NCI-H748 treated with DMSO at 0.1 percent for 48 hours (cell line): Measurements from ENCODE around the gene NRCAM.

ENCODE experiments used
- DNase-seq: peaks from one replicate; lab custom pipeline; 2025; lab: John Stamatoyannopoulos, UW

Gene NRCAM

DNA sequence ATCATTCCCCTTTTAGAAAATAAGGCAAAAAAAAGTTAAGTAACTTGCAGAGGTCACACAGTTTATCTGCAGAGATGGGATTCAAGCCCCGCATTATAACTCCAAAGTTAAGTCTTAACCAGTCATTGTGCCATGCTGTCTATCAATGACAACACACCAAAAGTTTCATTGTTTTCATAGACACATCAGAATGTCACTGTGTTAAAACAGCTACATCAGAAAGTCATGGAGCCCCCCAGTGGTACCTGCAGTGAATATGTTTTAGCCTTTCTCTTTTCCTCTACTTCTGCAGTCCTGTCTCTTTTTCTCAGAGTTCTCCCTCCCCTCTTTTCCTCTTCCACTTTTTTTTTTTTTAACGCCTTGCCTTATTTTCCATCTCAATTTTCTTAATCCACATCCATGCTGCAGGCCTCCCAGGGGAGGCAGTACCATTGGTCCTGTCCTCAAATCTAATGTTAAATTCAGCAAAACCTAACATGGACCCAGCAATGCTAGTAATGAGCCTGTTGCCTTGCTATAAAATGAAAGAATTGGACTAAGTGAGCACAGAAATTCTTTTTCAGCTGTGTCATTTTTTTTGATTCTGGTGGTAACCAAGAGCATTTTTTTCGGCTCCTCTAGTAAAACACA lies 3.8 kb upstream of the NRCAM start:
- DNase-seq, result peak; percentile 41

DNA sequence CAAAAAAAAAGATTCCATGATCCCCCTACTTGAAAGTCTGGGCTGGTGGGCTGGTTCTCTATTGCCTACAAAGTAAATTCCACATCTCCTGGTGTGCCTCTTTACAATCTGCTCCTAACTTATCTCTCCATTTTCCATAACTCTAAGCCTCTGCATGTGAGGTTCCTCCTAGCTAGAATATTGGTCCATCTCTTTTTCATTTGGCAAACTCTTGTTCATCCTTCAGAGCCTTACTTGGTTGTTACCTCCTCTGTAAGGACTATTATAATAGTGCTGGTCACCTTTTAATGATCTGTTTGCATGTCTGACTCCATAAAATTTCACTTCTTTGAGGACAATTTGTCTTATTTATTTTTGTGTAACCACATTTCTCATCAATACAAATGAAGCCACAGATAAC lies 1.6 kb upstream of the NRCAM start:
- DNase-seq, result no peak

DNA sequence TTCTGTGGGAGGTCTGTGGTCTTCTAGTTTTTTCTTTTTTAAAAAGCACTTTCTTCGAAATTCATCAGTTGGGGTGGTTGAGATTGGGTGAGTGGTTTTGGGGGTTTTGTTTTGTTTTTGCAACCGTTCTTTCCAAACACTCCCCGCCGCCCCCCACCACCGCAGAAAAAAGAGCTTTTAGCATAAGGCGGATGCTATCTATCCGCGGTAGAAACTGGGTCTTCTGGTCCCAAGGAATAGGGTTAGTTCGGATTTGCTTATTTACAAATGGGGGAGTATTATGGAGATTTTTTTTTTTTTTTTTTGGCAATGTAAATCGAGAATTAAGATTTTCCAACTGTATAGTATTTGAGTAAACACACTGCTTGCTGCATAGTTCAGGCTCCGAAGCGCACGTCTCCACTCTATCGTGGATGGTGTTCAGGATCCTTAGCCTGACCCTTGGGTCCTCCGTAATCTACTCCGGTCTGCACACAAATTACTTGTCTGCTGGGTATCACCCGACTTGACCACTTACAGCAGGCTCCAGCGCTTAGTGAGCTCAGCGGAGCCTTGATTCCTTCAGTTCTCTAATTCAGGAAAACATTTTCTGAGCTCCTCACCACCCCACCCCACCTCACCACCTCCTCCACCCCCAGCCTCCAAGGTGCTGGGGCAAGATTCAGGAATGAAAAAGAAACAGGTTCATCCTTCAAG lies 757 bp upstream of the NRCAM start:
- DNase-seq, result no peak

DNA sequence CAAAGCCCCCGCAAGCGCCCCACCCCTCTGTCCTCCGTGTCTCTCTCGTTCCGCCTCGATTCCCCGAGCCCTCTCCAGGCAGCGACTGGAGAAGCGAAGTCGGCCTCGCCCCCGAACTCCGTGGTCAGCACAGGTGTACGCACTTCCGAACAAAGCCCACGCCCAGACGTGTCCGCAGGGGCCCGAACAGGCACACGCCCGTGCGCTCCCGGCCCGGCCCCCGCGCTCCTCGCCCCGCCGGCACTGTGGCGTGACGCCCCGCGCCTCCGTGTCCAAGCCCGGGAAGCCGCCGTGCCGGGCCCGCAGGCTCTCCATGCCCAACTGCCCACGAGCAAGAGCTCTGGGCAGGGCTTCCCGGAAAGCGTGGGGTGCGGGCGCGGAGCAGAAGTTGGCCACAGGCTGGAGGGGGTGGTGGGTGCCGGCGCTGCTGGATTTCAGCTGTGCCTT lies 662 bp downstream of the NRCAM start:
- DNase-seq, result no peak

DNA sequence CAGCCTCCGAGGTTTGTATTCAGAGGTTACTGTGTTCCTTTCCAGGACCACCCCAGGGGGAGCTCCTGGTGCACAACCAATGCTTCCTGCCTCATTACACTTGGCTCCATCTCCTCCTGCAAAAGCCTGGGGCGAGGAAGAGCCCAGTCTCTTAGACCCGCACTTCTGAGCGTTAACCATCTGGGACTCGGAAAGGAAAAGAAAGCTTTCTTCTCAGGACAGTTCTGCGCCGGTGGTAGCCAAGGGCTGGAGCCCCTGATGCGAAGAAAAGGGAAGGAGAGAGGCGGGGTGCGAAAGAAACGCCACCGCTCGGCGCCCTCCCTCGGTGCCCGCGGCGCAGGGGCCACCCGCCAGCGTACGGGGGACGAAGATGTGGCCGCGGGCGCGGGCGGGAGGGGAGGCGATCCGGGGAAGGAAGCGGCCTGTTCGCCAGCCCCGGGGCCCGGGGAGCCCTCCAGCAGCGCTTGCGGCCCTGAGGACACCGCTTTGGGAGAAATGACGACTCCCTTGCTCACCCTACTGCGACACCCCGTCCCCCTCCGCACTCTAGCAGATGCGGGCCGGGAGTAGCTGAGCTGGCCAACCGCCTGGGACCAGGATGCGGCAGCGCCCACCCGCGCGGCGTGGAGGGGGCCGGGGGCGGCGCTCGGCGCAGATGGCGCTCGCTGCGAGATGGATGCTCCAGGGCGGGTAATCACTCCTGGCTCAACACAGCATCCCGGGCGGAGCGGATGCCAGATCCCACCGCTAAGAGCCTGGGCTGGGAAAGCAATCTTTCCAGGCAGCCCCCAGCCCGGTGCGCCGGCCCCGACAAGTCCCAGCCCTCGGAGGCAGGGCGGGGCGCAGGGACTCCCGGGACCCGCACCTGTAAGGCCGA lies 1.3 kb downstream of the NRCAM start:
- DNase-seq, result peak; percentile 57

DNA sequence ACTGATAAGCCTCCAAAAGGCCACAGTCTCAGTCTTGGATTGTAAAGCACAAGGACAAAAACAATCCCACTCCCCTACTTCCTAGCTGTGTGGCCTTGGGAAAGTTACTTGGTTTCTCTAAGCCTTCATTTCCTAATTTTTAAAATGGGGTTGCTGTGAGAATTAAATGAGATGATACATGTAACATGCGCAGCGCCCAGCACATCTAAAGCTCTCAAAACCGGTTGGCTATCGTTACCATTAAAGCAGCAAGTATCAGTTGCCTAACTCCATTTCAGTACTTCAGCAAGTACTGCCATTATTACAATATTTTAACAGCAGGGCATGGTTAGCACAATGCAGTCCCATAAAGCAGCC lies 1.9 kb downstream of the NRCAM start:
- no peak for DNase-seq

DNA sequence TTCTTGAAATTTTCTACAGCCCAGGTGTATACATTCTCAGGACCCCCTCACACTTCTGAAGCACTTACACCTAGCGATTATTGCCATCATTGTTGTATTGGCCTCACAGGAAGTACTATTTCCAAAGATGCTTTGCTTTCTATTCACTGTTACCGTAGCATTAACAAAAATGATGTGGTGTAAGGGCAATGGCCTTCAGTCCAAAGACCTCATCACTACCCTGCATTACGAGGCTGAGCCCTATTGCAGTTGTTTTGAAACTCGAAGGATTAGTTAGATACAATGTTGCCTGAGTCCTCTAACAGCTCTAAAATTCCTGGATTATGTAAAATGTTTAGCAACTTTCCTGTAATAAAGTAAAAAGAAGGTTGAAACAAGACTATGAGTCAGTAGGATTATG lies 2.9 kb downstream of the NRCAM start:
- DNase-seq, result no peak

DNA sequence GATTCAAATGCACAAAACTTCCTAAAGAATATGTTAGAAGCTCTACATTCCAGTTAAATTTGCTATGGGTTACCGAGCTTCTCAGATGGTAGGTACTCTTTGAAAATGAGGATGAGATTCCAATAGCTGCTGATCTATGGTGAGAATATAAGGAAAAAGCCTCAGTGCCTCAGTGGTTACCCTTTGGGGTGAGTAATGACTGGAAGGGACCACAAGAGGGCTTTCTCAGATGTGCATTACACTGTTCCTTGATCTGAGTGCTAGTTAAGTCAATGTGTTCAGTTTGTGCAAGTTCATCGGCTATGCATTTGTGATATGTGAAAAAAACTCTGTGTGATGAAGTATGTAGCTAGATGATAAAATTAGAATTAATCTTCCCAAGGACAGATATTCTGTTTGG lies 3.5 kb downstream of the NRCAM start:
- peak; percentile 32 for DNase-seq

DNA sequence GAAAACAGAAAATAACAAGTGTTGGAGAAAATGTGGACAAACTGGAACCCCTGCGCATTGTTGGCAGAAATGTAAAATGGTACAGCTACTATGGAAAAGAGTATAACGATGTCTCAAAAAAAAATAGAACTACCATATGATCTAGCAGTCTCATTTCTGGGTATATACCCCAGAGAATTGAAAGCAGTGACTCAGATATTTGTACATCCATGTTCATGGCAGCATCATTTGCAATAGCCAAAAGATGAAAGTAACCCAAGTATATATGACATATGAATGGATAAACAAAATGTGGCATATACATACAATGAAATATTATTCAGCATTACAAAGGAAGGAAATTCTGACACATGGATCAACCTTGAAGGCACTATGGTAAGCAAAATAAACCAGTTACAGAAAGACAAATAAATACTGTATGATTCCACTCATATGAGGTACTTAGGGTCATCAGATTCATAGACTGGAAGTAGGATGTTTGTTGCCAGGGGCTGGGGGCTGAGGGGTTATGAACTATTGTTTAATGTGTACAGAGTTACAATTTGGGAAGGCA lies 4.9 kb downstream of the NRCAM start:
- DNase-seq, result no peak

DNA sequence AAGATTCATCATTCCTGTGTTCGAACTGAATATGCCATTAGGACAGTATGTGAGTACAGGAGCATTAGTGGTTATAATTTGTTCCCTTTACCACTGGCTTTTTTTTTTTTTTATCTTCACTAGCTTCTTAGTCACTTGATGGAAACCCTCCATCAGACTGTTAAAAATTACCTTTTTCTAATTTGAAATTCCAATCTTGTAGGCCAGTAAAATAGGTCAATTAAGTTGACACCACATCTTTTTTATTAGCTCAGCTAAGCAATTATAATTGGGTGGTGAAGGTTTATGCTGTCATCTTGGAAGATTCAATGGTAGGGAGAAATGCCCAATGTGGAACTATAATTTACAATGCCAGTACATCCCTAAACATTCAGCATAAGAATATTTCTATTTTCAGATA lies 6.1 kb downstream of the NRCAM start:
- no peak for DNase-seq

DNA sequence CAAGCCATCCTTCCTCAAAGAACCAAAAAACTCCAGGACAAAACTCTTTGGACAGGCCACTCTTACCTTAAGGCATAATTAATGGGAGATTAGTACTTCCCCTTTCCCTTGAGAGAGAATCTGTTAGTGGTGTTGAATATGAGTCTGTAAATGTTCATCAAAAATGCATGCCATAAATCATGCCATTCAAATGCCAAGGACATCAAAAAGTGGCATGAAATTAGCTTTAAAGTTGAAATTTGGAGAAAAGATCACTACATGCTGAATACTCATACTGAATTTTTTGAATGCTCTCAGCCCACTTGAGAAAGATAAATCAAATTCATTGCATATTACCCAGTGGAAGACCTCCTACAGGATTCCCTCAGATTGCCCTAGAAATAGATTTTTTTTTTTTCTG lies 6.7 kb downstream of the NRCAM start:
- DNase-seq, result no peak

DNA sequence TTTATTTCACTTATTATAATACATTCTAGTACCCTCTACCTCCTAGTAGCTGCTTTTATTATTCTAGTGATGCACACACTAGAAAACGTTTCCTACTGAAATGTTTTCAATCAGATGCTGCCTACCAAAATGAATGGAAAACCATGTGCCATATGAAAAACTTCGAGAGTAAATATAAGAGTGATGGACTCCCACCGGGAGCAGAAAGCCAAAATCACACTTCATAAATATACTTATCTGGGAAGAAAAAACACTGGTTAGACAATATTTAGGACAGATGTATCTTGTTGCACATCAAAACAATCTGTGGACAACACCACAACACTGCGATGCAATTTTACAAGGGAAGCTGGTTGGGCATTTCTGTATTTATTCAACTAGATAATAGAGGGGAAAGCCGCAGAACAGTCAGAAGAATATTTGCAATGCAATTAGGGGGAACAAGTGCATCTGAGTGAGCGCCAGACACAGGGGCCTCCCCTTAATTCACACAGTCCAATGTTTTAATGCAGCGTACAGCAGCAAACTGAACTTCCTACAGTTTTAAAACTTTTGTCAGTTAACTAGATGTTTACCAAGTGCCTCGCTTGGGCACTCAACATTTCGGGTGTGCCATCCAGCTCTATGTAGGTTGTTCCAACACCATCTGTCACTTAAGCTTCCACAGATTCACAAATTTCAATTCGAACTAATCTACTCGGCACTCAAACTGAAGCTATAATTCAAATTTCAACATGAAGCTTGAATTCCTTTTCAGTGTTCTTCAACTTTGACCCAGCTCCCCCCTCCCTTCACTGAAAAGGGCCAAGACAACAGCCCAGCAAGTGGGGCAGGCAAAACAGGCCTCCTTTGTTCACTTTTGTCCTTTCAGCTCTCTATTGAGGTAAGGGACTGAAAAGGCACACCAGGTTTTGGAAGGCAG lies 7.4 kb downstream of the NRCAM start:
- peak; percentile 90 for DNase-seq

DNA sequence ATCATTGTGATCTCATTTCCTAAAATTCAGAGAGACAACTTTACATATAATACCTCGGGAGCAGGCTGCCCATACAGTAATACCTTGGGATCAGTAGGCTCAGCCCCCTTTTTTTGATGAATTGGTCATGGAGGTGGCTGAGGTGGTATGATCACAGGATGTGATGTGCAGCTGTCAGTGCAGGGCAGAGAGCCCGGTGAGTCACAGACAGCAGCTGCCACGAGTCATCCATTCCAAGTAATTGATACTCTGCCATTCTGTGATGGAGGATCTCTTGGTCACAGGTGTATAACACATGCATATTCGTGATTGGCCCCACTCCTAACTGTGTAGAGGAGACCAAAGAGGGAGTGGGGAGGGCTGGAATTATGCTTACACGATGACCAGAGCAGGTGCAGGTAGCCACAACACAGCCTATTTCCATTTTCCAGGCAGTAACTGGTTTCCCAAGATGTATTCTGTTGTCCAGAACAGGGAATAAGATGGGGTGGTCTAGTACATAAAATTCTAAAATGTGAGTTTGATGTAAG lies 14.1 kb downstream of the NRCAM start:
- DNase-seq, result no peak

DNA sequence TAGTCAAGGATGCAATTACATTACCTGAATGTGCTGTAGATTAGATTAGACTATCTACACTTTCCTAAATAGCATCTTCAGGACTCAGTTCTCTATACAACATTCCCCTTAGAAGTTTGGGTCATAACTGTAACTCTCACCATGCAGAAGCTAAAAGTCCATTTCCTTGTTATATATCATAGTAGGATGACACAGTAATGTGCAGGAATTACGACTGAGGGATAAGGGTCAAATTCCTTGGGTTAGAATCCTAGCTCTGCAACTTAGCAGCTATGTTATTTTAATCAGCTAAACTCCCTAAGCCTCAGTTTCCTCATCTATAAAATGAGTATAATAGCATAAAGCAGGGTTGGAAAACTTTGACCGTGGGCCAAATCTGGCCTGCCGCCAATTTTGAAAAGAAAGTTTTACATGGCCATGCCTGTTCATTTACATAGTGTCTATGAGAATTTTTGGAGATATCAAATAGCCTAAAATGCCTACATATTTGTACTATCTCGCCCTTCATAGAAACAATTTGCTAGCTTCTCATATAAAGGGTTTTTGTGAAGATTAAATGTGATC lies 14.8 kb downstream of the NRCAM start:
- DNase-seq, result no peak

DNA sequence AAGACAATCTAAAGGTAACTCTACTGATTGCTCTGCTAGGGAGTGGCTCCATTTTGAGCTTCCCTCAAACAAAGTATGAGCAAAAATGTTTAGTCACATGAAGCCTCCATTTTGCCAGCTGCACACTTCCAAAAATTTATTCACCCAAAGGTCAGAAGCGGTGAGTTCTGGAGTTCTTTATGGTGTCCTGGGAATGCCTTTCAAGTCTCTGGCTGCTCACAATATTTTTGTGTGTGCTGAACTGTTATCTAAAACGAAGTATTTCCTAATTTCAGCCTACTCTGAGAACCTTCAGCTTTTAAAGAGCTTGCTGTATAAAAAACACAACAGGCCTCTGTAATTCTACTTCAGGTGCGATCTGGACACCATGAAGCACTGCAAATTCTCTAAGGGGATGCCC lies 15.6 kb downstream of the NRCAM start:
- no peak for DNase-seq

DNA sequence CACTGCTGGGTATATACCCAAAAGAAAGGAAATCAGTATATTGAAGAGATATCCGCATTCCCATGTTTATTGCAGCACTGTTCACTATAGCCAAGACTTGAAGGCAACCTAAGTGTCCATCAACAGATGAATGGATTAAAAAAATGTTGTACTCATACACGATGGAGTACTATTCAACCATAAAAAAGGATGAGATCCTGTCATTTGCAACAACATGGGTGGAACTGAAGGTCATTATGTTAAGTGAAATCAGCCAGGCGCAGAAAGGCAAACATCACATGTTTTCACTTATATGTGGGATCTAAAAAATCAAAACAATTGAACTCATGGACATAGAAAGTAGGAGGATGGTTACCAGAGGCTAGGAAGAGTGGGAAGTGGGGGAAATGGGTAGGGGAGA lies 19.3 kb downstream of the NRCAM start:
- no peak for DNase-seq

DNA sequence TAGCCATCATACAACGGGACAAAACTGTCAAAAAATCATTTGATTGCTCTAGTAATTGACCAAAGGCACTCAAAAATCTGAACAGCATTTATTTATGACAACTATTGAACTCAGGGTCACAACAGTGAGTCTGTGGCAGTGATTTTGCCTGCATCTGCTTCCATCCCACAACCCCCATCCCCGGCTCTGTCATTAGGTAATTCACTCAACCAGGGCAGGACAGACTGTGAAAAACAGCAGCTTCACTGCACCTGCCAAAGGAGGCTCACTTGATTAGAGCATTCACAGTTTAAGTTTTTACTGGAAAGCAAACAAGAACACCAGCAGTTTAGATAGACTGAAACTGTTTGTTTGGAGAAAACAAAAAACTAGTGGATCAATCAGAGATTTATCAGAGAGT lies 22.2 kb downstream of the NRCAM start:
- DNase-seq, result no peak

DNA sequence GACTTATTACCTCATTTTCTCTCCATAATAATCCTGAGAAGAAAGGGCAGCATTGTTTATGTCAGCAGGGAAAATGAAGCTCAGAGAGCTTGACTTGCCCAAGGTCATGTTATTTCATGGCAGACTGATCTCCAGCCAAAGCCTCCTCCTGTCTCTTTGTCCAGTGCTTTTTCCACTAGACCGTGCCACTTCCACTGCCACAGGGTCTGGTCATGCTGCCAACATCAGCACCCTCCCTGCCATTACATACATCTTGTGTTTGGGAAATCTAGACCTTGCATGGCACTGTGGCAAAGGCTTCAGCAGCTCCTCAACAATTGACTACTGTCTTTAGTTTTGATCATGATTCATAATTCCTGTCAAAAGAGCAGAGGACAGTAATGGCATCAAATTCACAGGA lies 25.1 kb downstream of the NRCAM start:
- no peak for DNase-seq

DNA sequence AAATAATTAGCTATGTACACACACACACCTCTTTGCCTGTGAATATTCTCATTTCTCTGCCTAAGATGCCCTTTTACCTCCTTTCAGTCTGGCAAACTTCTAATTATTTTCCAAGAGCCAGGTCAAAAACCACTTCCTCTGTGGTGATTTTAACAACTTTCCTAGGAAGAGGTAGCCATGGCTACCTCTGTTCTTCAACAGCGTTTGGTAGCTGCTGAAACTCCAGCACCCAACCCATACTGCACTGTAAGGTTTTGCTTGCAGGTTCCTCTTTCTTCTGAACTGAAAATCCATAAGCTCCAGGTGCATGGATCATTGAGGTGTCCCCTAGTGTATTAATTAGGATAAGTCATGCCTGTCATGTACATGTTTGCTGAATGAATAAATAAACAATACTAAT lies 25.6 kb downstream of the NRCAM start:
- no peak for DNase-seq

DNA sequence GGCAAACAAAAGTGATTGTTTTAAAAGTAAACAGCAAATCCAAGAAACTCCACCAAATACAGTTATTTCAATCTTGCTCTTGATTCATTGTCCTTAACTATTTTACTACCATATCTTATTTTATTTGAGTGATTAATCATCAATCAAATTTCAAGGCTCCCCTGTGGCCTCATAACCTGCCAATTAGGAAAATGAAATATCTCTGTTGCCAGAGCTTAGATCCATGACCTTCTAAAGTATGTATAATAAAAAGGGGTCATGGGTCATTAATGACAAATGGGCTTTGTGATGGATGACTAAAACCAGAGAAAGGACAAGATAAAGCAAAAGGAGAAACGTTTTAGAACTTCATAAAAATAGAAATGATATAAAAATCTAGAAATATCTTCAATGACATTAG lies 28.5 kb downstream of the NRCAM start:
- DNase-seq, result no peak

DNA sequence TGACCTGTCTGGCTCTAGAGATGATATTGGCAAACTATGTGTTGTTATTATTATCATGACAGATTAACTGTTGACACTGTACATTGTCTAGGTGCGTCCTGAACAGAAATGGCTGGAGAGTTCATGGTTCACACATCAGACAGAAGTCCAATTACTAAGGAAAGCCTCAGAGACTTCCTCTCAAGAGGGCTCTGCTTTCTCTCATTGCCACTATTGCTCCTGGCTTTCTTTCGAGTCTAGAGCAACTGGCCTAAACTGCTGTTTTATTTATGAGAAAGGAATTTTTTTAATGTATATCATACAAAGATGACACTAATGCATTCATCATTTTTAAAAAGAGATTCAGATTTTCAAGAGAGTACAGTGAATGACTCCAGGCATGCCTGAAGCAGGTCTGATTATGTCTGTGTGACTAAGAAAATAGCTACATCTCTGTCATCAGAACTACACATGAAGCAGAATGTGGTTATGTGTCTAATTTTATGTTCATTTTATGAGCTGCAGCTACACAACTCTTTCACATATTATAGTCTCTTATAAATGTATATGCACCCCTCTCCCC lies 30.4 kb downstream of the NRCAM start:
- DNase-seq, result no peak
